KOPT-K1 (cell line): ENCODE results near the gene CLEC19A.
"Not testable (repeated sequence)": the region's sequence is repeated elsewhere in the genome, so short reads cannot be mapped to it uniquely, and the experiment has no call there.

ENCODE experiments used
- H3K27ac ChIP-seq: fragments of 200-600 bp; sonication (generic); 2 replicates; pipeline ENCODE4 v1.5.1; 2016; ENCODE audit warnings: antibody characterized with exemption, mild to moderate bottlenecking, low read depth, low read length; ENCODE audit not compliant: poor library complexity, severe bottlenecking
- H3K36me3 ChIP-seq: fragments of 200-600 bp; sonication (generic); 2 replicates; pipeline ENCODE4 v1.5.1; 2017; ENCODE audit warnings: antibody characterized with exemption, mild to moderate bottlenecking, low read length, moderate library complexity; ENCODE audit not compliant: insufficient read depth
- H3K9me3 ChIP-seq: fragments of 200-600 bp; sonication (generic); 2 replicates; pipeline ENCODE4 v1.5.1; 2017; ENCODE audit warnings: antibody characterized with exemption, low read length, mild to moderate bottlenecking; ENCODE audit not compliant: insufficient read depth, poor library complexity, severe bottlenecking

The CLEC19A gene

GRCh38 chr16:19295393-19295792 is 9.9 kb downstream of the CLEC19A start:
- no peak overlapping the region for H3K27ac ChIP-seq
- H3K9me3 ChIP-seq = no peaks in the 10 kb centered on the region
- H3K36me3 ChIP-seq = no peaks in the 10 kb centered on the region

- Histone ChIP-seq H3K36me3 (no peaks in the 10 kb centered on the region), H3K9me3 (no peaks in the 10 kb centered on the region), H3K27ac (no peak overlapping the region)
These were observed 11.9 kb downstream of the CLEC19A start for GRCh38 chr16:19297454-19297853.

- Histone ChIP-seq H3K27ac (no peak overlapping the region), H3K36me3 (no peaks in the 10 kb centered on the region), H3K9me3 (no peaks in the 10 kb centered on the region)
These were observed 14.0 kb downstream of the CLEC19A start for GRCh38 chr16:19299565-19299964.

GRCh38 chr16:19301931-19302330 is 16.4 kb downstream of the CLEC19A start:
- Histone ChIP-seq H3K9me3 (no peaks in the 10 kb centered on the region), H3K36me3 (no peaks in the 10 kb centered on the region), H3K27ac (no peak overlapping the region)

GRCh38 chr16:19304750-19305149 is 19.2 kb downstream of the CLEC19A start:
- H3K9me3 ChIP-seq = no peaks in the 10 kb centered on the region
- H3K27ac ChIP-seq = no peak overlapping the region
- H3K36me3 ChIP-seq = no peaks in the 10 kb centered on the region

- Histone ChIP-seq H3K27ac (no peak overlapping the region), H3K36me3 (no peaks in the 10 kb centered on the region), H3K9me3 (no peaks in the 10 kb centered on the region)
These were observed 19.9 kb downstream of the CLEC19A start for GRCh38 chr16:19305443-19305842.

- Histone ChIP-seq H3K27ac (no peak overlapping the region), H3K9me3 (no peaks in the 10 kb centered on the region), H3K36me3 (no peaks in the 10 kb centered on the region)
These were observed 22.2 kb downstream of the CLEC19A start for GRCh38 chr16:19307587-19308241.

- H3K27ac ChIP-seq = no peak overlapping the region
- H3K36me3 ChIP-seq = no peaks in the 10 kb centered on the region
- no peaks in the 10 kb centered on the region for H3K9me3 ChIP-seq
These were observed 22.9 kb downstream of the CLEC19A start for GRCh38 chr16:19308392-19308791.

GRCh38 chr16:19309178-19309577 is 23.6 kb downstream of the CLEC19A start:
- no peaks in the 10 kb centered on the region for H3K9me3 ChIP-seq
- H3K27ac ChIP-seq = no peak overlapping the region
- H3K36me3 ChIP-seq = no peaks in the 10 kb centered on the region

GRCh38 chr16:19314718-19315425 is 29.3 kb downstream of the CLEC19A start:
- H3K36me3 ChIP-seq = no peaks in the 10 kb centered on the region
- no peak overlapping the region for H3K27ac ChIP-seq

GRCh38 chr16:19315889-19316433 is 30.4 kb downstream of the CLEC19A start:
- H3K9me3 ChIP-seq = no peaks in the 10 kb centered on the region

More at GRCh38 chr16:19314718-19315425, 29.3 kb downstream of the CLEC19A start:
- no peaks in the 10 kb centered on the region for H3K9me3 ChIP-seq

GRCh38 chr16:19316846-19317245 is 31.3 kb downstream of the CLEC19A start:
- Histone ChIP-seq H3K27ac (no peak overlapping the region), H3K9me3 (no peaks in the 10 kb centered on the region), H3K36me3 (no peaks in the 10 kb centered on the region)

More at GRCh38 chr16:19315889-19316433, 30.4 kb downstream of the CLEC19A start:
- Histone ChIP-seq H3K36me3 (no peaks in the 10 kb centered on the region), H3K27ac (no peak overlapping the region)

- H3K36me3 ChIP-seq, H3K27ac ChIP-seq, H3K9me3 ChIP-seq: not testable (repeated sequence)
These were observed 35.7 kb downstream of the CLEC19A start for GRCh38 chr16:19321186-19321585.

- H3K9me3 ChIP-seq = no peaks in the 10 kb centered on the region
- no peak overlapping the region for H3K27ac ChIP-seq
- H3K36me3 ChIP-seq = no peaks in the 10 kb centered on the region
These were observed 38.1 kb downstream of the CLEC19A start for GRCh38 chr16:19323596-19323995.

GRCh38 chr16:19328364-19328763 is 42.8 kb downstream of the CLEC19A start:
- Histone ChIP-seq H3K36me3 (no peaks in the 10 kb centered on the region), H3K27ac (no peak overlapping the region), H3K9me3 (no peaks in the 10 kb centered on the region)

- Histone ChIP-seq H3K27ac (no peak overlapping the region), H3K36me3 (no peaks in the 10 kb centered on the region)
These were observed 44.4 kb downstream of the CLEC19A start for GRCh38 chr16:19329932-19330331.

More at GRCh38 chr16:19329932-19330331, 44.4 kb downstream of the CLEC19A start:
- no peaks in the 10 kb centered on the region for H3K9me3 ChIP-seq
